HepG2 (cell line): Measurements from ENCODE around the gene LIMK2. TPM values are rescaled to one million over a fixed set of nuclear protein-coding genes. Genes with fewer than 3 reads are reported as not detected.

ENCODE experiments used
- BHLHE40 ChIP-seq: IDR thresholded peaks from 2 replicates; pipeline ENCODE4 v1.6.1; 2011; ENCODE audit warnings: low read length, improper control_type of control experiment
- EEA1 ChIP-seq: sonication (generic); formaldehyde crosslinking; IDR thresholded peaks from 2 replicates; pipeline ENCODE4 v1.5.1; 2020; ENCODE audit warnings: mild to moderate bottlenecking, missing genetic modification reagents, borderline replicate concordance
- GABPA ChIP-seq, 2 experiments: IDR thresholded peaks; 2 replicates each; pipeline ENCODE4 v1.6.1; 2011 to 2016; ENCODE audit warnings: low read depth in 2 of 2, low read length in 1 of 2, missing biosample characterization in 1 of 2, missing genetic modification characterization in 1 of 2
- IRF2 ChIP-seq: IDR thresholded peaks from 2 replicates; pipeline ENCODE4 v1.6.1; 2018; ENCODE audit warnings: missing genetic modification reagents, missing compliant biosample characterization
- KAT8 ChIP-seq: IDR thresholded peaks from 2 replicates; pipeline ENCODE4 v1.6.1; 2016; ENCODE audit warnings: missing genetic modification reagents, missing compliant biosample characterization
- MXI1 ChIP-seq: IDR thresholded peaks from 3 replicates; pipeline ENCODE4 v1.6.1; 2012; ENCODE audit warnings: low read depth, low read length, inconsistent platforms, borderline replicate concordance
- PAX8 ChIP-seq: sonication (generic); formaldehyde crosslinking; IDR thresholded peaks from 2 replicates; pipeline ENCODE4 v1.8.0; 2022; ENCODE audit warnings: mild to moderate bottlenecking, missing genetic modification reagents, borderline replicate concordance
- TFDP1 ChIP-seq: IDR thresholded peaks from 2 replicates; pipeline ENCODE4 v1.6.1; 2016; ENCODE audit warnings: missing compliant biosample characterization, missing genetic modification reagents, borderline replicate concordance
- ZFP36L1 ChIP-seq: sonication (generic); formaldehyde crosslinking; IDR thresholded peaks from 2 replicates; pipeline ENCODE4 v1.8.0; 2022; ENCODE audit warnings: mild to moderate bottlenecking, missing genetic modification reagents, moderate library complexity
- ZNF230 ChIP-seq: sonication (generic); formaldehyde crosslinking; IDR thresholded peaks from 2 replicates; pipeline ENCODE4 v1.4.0; 2020; ENCODE audit warnings: mild to moderate bottlenecking, missing genetic modification reagents
- ZNF263 ChIP-seq: sonication (generic); formaldehyde crosslinking; IDR thresholded peaks from 2 replicates; pipeline ENCODE4 v1.4.0; 2020; ENCODE audit warnings: missing genetic modification reagents
- ZNF367 ChIP-seq: sonication (generic); formaldehyde crosslinking; IDR thresholded peaks from 2 replicates; pipeline ENCODE4 v1.4.0; 2020; ENCODE audit warnings: missing genetic modification reagents, borderline replicate concordance
- ZNF775 ChIP-seq: sonication (generic); formaldehyde crosslinking; IDR thresholded peaks from 2 replicates; pipeline ENCODE4 v1.4.0; 2020; ENCODE audit warnings: missing genetic modification reagents, mild to moderate bottlenecking, moderate library complexity, borderline replicate concordance
- ZNF83 ChIP-seq: sonication (generic); formaldehyde crosslinking; IDR thresholded peaks from 2 replicates; pipeline ENCODE4 v1.4.0; 2020; ENCODE audit warnings: missing genetic modification reagents, mild to moderate bottlenecking, borderline replicate concordance
- ZNF879 ChIP-seq: sonication (generic); formaldehyde crosslinking; IDR thresholded peaks from 2 replicates; pipeline ENCODE4 v1.8.1; 2023; ENCODE audit warnings: missing genetic modification reagents
- ZNF891 ChIP-seq: sonication (generic); formaldehyde crosslinking; IDR thresholded peaks from 2 replicates; pipeline ENCODE4 v1.5.0; 2020; ENCODE audit warnings: mild to moderate bottlenecking, missing genetic modification reagents
- polyA plus RNA-seq, 8 experiments: library from polyadenylated mRNA; depleted of rRNA in 3 of 8; stranded (reverse) in 7 of 8; unstranded in 1 of 8; fragments of >200 nt; fragmentation: Illumina TruSeq in 4 of 8; extraction: Trizol in 4 of 8; gene quantifications; 2 replicates each; pipeline versions ENCODE4 v1.2.1 to v1.2.3, GENCODE V29; 2011 to 2016; ENCODE audit warnings: low read depth in 4 of 8, missing spikeins in 1 of 8, mixed read lengths in 1 of 8; ENCODE audit not compliant: insufficient read depth in 1 of 8
- total RNA-seq, 5 experiments: library from RNA; depleted of rRNA; stranded (reverse); fragments of >200 nt; fragmentation: Illumina TruSeq; extraction: Trizol; gene quantifications; 2 replicates each; pipeline ENCODE4 v1.2.3, GENCODE V29; 2016; ENCODE audit warnings: low read depth in 1 of 5
- TF ChIP-seq, protein P1 (sequence below): sonication (generic); formaldehyde crosslinking; IDR thresholded peaks from 2 replicates; pipeline ENCODE4 v1.4.0; 2020; ENCODE audit warnings: mild to moderate bottlenecking, missing genetic modification reagents, borderline replicate concordance
- TF ChIP-seq, protein P2 (sequence below): sonication (generic); formaldehyde crosslinking; IDR thresholded peaks from one replicate; pipeline ENCODE4 v1.5.1; 2020; ENCODE audit warnings: mild to moderate bottlenecking, missing genetic modification reagents; ENCODE audit errors: not compliant biosample characterization

Gene LIMK2
- total and polyA plus RNA-seq, 2 of the 13 experiments (the other 11 are each of a cell fraction or from before 2014, with no cell fraction given): 20.9 to 29.8 TPM

DNA sequence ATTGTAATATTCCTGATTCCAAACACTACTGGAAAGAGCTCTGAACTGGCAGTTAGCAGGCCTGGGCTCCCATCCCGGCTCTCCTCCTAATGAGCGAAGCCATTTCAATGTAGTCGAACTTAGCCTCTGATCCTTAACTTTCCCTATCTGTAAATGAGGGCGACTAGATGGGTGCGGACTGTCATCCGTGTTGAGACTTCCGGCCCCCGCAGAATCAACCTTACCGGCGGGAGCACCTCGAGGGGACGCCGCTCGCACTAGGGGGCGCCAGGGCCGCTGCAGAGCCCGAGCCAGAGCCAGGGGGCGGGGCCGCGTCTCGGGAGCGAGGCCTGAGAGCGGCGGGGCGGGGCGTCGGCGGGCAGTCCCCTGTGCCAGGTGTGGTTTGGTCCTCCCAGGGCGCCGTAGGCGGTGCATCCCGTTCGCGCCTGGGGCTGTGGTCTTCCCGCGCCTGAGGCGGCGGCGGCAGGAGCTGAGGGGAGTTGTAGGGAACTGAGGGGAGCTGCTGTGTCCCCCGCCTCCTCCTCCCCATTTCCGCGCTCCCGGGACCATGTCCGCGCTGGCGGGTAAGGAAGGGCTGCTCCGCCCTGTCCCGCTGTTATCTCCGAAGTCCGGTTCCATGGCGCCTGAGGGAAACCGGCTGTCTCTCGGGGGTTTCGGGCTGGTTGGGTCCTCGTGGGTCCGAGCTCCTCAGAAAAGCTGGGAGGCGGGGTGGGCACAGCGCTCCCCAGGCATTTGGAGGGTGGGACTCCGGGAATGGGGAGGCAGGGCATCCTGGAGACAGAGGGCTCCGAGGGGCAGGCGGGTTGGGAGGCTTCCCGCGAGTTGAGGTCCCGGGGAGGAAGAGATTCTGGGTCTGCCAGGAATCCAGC is at the start of gene LIMK2 (continued):
- TF ChIP-seq TFDP1 (CRISPR knock-in tag): peak; percentile 91
- TF ChIP-seq, protein P1, sequence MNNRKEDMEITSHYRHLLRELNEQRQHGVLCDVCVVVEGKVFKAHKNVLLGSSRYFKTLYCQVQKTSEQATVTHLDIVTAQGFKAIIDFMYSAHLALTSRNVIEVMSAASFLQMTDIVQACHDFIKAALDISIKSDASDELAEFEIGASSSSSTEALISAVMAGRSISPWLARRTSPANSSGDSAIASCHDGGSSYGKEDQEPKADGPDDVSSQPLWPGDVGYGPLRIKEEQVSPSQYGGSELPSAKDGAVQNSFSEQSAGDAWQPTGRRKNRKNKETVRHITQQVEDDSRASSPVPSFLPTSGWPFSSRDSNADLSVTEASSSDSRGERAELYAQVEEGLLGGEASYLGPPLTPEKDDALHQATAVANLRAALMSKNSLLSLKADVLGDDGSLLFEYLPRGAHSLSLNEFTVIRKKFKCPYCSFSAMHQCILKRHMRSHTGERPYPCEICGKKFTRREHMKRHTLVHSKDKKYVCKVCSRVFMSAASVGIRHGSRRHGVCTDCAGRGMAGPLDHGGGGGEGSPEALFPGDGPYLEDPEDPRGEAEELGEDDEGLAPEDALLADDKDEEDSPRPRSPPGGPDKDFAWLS (CRISPR knock-in tag): no peak
- TF ChIP-seq KAT8 (CRISPR knock-in tag): peak; percentile 75
- TF ChIP-seq IRF2 (CRISPR knock-in tag): 0 out of 2 replicates have a peak, but pooled peaks have one; percentile 22
- no peak for TF ChIP-seq ZNF83 (CRISPR knock-in tag)
- TF ChIP-seq ZNF367: no peak
- TF ChIP-seq, protein P2, sequence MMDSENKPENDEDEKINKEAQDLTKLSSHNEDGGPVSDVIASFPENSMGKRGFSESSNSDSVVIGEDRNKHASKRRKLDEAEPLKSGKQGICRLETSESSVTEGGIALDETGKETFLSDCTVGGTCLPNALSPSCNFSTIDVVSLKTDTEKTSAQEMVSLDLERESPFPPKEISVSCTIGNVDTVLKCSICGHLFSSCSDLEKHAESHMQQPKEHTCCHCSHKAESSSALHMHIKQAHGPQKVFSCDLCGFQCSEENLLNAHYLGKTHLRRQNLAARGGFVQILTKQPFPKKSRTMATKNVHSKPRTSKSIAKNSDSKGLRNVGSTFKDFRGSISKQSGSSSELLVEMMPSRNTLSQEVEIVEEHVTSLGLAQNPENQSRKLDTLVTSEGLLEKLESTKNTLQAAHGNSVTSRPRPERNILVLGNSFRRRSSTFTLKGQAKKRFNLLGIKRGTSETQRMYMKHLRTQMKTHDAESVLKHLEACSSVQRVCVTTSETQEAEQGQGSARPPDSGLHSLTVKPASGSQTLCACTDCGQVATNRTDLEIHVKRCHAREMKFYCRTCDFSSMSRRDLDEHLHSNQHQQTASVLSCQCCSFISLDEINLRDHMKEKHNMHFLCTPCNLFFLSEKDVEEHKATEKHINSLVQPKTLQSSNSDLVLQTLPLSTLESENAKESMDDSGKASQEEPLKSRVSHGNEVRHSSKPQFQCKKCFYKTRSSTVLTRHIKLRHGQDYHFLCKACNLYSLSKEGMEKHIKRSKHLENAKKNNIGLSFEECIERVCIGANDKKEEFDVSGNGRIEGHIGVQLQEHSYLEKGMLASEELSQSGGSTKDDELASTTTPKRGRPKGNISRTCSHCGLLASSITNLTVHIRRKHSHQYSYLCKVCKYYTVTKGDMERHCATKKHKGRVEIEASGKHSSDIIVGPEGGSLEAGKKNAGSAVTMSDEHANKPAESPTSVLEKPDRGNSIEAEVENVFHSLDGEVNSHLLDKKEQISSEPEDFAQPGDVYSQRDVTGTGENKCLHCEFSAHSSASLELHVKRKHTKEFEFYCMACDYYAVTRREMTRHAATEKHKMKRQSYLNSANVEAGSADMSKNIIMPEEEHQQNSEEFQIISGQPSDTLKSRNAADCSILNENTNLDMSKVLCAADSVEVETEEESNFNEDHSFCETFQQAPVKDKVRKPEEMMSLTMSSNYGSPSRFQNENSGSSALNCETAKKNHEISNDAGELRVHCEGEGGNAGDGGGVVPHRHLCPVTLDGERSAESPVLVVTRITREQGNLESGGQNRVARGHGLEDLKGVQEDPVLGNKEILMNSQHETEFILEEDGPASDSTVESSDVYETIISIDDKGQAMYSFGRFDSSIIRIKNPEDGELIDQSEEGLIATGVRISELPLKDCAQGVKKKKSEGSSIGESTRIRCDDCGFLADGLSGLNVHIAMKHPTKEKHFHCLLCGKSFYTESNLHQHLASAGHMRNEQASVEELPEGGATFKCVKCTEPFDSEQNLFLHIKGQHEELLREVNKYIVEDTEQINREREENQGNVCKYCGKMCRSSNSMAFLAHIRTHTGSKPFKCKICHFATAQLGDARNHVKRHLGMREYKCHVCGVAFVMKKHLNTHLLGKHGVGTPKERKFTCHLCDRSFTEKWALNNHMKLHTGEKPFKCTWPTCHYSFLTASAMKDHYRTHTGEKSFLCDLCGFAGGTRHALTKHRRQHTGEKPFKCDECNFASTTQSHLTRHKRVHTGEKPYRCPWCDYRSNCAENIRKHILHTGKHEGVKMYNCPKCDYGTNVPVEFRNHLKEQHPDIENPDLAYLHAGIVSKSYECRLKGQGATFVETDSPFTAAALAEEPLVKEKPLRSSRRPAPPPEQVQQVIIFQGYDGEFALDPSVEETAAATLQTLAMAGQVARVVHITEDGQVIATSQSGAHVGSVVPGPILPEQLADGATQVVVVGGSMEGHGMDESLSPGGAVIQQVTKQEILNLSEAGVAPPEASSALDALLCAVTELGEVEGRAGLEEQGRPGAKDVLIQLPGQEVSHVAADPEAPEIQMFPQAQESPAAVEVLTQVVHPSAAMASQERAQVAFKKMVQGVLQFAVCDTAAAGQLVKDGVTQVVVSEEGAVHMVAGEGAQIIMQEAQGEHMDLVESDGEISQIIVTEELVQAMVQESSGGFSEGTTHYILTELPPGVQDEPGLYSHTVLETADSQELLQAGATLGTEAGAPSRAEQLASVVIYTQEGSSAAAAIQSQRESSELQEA: no peak
- no peak for TF ChIP-seq ZNF230 (CRISPR knock-in tag)
- 0 out of 2 replicates have a peak, but pooled peaks have one; percentile 21 for TF ChIP-seq BHLHE40
- no peak for TF ChIP-seq GABPA (IDR thresholded peaks at IDR 0.05; ENCODE audit: low read depth, low read length)
- TF ChIP-seq GABPA (CRISPR knock-in tag; IDR thresholded peaks at IDR 0.05; ENCODE audit: low read depth): peak; percentile 78
- no peak for TF ChIP-seq PAX8
- TF ChIP-seq ZFP36L1 (CRISPR knock-in tag): no peak
- peak; percentile 98 for TF ChIP-seq ZNF263 (CRISPR knock-in tag)
- no peak for TF ChIP-seq ZNF775 (CRISPR knock-in tag)
- TF ChIP-seq ZNF891 (CRISPR knock-in tag): 0 out of 2 replicates have a peak, but pooled peaks have one; percentile 39
- TF ChIP-seq MXI1: peak; percentile 75; the same call in 1 of the 3 replicates
- TF ChIP-seq EEA1 (CRISPR knock-in tag): no peak
- no peak for TF ChIP-seq ZNF879 (CRISPR knock-in tag)
